ENCODE data around the gene TTC9B.
"Not testable (repeated sequence)": the region's sequence is repeated elsewhere in the genome, so short reads cannot be mapped to it uniquely, and the experiment has no call there.

TTC9B gene

DNA sequence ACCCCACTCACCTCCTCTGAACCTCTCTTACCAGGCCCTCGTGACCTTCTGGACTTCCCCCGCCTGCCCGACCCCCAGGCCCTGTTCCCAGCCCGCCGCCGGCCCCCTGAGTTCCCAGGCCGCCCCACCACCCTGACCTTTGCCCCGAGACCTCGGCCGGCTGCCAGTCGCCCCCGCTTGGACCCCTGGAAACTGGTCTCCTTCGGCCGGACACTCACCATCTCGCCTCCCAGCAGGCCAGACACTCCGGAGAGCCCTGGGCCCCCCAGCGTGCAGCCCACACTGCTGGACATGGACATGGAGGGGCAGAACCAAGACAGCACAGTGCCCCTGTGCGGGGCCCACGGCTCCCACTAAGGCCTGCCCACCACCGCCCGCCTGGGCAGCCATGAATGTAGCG, 3.2 kb downstream of the TTC9B start:
- DNase-seq (ENCODE audit: low spot score), result no peak

- no peak for DNase-seq (ENCODE audit: low spot score)
These were observed 4.2 kb downstream of the TTC9B start for GRCh38 chr19:40213882-40214570.

DNA sequence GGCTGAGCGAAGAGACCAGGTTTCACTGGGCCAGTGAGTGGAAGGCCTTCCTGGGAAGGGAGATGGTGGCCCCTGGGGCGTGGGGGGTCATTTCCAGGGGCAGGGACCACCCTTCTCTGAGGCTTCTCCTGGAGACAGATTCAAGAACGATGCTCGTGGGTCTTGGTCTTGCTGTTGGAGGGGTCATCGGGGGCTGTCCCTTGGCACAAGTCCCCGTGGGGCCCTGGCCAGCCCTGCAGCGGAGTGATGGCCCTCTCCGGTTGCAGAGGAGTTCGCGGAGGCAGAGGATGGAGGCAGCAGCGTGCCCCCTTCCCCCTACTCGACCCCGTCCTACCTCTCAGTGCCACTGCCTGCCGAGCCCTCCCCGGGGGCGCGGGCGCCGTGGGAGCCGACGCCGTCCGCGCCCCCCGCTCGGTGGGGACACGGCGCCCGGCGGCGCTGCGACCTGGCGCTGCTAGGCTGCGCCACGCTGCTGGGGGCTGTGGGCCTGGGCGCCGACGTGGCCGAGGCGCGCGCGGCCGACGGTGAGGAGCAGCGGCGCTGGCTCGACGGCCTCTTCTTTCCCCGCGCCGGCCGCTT, 4.8 kb downstream of the TTC9B start:
- DNase-seq (ENCODE audit: low spot score), result no peak

- DNase-seq (ENCODE audit: low spot score), result no peak
These were observed 7.3 kb downstream of the TTC9B start for GRCh38 chr19:40210889-40211288.

DNA sequence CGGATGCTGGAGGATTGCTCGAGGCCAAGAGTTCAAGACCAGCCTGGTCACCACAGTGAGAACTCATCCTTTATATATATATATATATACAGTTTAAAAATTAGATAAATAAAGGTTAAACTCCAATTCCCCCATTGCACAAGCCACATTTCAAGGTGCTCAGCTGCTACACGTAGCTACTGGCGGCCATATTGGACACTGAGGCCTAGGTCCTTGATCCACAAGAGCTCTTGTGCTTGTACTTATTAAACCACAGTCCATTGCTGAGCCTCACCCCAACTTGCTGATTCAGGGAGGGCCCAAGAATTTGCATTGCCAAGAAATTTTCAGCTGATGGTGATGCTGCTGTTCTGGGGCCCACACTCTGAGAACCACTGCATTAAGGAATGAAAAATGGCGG, 9.6 kb downstream of the TTC9B start:
- no peak for DNase-seq (ENCODE audit: low spot score)

- no peak for DNase-seq (ENCODE audit: low spot score)
These were observed 12.4 kb downstream of the TTC9B start for GRCh38 chr19:40205760-40206159.

DNA sequence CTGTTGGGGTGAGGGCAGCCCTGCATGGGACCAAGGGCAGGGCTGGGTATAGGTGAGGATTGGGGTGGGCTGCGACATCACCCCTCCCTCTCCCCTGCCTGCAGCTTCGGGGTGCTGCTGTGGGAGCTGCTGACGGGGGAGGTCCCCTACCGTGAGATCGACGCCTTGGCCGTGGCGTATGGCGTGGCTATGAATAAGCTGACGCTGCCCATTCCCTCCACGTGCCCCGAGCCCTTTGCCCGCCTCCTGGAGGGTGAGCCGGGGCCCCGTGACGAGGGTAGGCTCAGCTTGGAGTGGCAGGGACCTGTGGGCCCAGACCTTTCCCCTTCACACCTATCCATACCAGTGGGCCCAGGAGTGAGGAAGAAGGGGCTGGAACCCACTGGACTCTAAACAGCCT, 13.8 kb downstream of the TTC9B start:
- DNase-seq (ENCODE audit: low spot score), result no peak

GRCh38 chr19:40200341-40201099, 17.7 kb downstream of the TTC9B start:
- DNase-seq (ENCODE audit: low spot score), result no peak

DNA sequence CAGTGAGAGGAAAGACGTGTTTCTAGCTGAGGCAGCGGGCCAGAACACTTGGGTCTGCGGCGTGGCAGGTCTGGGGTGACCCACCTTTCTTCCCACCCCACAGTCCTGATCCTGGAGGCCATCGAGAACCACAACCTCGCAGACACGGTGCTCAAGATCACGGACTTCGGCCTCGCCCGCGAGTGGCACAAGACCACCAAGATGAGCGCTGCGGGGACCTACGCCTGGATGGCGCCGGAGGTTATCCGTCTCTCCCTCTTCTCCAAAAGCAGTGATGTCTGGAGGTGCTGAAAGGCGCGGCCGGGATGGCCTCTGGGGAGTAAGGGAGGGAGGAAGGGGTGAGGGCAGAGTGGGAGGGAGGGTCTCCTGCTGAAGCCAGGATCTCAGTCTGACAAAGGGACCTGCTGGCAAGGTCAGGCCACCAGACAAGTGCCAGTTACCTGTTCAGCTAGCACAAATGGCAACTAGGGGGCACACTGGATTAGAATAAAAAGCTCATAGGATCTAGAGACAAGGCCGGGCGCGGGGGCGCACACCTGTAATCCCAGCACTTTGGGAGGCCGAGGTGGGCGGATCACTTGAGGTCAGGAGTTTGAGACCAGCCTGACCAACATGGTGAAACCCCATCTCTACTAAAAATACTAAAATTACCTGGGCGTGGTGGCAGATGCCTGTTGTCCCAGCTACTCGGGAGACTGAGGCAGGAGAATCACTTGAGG, 19.8 kb downstream of the TTC9B start:
- DNase-seq (ENCODE audit: low spot score), result no peak

GRCh38 chr19:40193587-40193849, 24.7 kb downstream of the TTC9B start:
- DNase-seq (ENCODE audit: low spot score), result no peak

GRCh38 chr19:40192758-40193586, 25.2 kb downstream of the TTC9B start:
- DNase-seq (ENCODE audit: low spot score), result no peak

GRCh38 chr19:40191836-40192646, 26.1 kb downstream of the TTC9B start:
- DNase-seq (ENCODE audit: low spot score), result peak; percentile 19

DNA sequence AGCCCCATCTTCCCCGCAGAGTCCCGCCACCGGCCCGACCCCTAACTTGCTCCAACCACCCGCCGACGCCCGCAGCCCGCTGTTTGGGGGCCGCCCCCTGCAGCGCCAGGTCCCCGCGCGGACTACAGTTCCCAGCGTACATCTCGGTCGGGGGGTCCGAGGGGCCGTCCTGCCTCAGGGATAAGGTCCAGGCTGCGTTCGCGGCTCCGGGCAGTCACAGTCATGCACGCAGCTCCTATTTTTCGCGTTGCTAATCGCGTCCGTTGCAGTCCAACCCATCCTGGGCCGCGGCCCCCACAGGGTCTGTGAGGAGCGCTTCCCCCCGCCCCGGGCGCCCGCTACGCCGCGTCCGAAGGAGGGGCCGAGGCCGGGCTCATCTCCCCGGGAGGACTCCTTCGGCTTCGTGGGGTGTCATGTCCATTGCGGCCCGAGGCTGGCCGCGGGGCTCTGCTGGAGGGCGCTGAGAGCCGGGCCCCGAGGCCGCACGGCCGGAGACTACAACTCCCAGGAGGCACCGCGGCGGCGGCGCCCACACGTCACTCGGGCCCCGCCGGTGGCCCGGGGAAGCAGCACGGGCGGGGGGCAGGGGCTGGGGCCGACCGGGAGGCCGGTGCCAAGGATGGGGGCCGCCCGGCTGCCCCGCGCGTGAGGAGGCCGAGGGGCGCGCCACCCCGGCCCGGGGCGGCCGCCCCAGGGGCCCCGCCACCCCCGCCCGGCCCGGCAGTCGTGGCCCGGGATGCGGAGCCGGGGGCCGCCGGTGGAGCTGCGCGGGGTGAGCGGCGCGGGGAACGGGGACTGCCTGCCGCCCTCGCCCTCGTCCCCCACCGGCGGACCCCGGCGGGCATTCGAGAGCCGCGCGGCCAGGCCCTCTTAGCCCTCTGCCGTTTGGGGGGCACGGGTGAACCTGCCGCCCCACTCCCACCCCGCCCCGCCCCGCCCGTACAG, 27.0 kb downstream of the TTC9B start, which contains the start of gene MAP3K10:
MAP3K10 (plus strand) TSS at position 536 of the 945 bp plus-strand sequence. CDS start 606 bp downstream, outside the sequence.
- DNase-seq (ENCODE audit: low spot score), result peak; percentile 51

- DNase-seq (ENCODE audit: low spot score), result no peak
These were observed 33.9 kb downstream of the TTC9B start for GRCh38 chr19:40184273-40184672.

GRCh38 chr19:40178756-40179155, 39.4 kb downstream of the TTC9B start:
- DNase-seq (ENCODE audit: low spot score), result no peak

DNA sequence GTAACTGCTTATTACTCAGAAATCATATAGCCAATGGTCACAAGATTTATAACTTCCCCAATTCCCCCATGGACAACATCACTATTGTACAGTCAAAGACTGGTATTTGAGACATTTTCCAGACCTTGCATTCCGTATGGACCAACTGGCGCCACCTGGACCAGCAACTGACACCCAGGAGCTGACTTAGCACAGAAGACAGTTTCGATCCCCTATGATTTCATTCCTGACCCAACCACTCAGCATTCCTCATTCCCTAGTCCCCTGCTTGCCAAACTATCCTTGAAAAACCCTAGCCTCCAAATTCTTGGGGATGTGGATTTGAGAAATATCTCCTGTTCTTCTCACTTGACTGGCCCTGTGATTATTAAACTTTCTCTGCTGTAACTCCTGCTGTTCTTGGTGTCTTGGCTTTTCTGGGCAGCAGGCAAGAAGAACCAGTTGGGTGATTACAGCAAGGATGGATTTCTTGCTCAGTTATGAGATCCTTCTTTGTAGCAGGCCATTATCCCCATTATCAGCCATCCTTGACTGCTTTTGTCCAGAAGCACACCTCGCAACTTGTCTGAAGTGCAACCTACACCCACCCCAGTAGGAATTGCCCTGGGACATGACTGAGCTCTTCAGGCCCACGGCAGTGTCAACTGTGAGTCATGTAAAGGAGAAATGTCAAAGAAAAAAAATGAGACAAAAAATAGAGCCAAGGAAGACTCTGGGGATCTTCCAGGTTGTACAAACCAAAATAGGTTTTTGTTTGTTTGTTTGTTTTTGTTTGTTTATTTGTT, 40.7 kb downstream of the TTC9B start:
- no peak for DNase-seq (ENCODE audit: low spot score)

GRCh38 chr19:40175820-40176219, 42.4 kb downstream of the TTC9B start:
- no peak for DNase-seq (ENCODE audit: low spot score)

GRCh38 chr19:40174092-40174491, 44.1 kb downstream of the TTC9B start:
- DNase-seq (ENCODE audit: low spot score), result peak; percentile 76

- DNase-seq (ENCODE audit: low spot score), result not testable (repeated sequence)
These were observed 46.9 kb downstream of the TTC9B start for GRCh38 chr19:40171293-40171692.

Data from kidney capillary endothelial cell (primary cell).